ENCODE data around the gene HSD17B3. TPM values are rescaled to one million over a fixed set of nuclear protein-coding genes. Genes with fewer than 3 reads are reported as not detected.
"Not testable (repeated sequence)": the region's sequence is repeated elsewhere in the genome, so short reads cannot be mapped to it uniquely, and the experiment has no call there.

Gene HSD17B3
- total RNA-seq, 2 donors from 2014 or later = 1.4 to 4.9 TPM

DNA sequence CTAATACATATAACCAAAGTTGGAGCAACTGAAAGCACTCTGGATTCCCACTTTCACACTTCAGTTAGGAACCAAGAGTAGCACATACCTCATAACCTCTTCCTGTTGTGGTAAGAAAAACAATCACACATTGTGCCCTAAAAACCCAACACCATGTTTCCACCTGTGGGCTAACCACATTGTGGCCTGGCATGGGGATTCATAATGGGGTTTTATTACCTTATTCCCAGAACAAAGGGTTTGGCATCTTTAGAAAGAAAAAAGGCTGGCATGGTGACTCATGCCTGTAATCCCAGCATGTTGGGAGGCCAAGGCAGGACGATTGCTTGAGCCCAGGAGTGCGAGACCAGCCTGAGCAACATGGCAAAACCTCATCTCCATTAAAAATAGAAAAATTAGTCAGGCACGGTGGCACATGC lies 60.6 kb downstream of the HSD17B3 start:
- Histone ChIP-seq H3K4me3 (no peak overlapping the region), H3K4me1 (ENCODE audit: control insufficient read depth in 1 of 2, low read depth in 2 of 2) (peaks cover 0 to 10% of the 10 kb centered on the region in 2 donors), H3K36me3 (no peaks in the 10 kb centered on the region), H3K27me3 (replicated peaks; ENCODE audit: insufficient read depth) (no peaks in the 10 kb centered on the region), H3K9me3 (no peaks in the 10 kb centered on the region), H3K27ac (no peak overlapping the region)
- ATAC-seq (ENCODE audit: insufficient number of reproducible peaks, low FRiP score, low read depth) = no peak
- no peak for DNase-seq (ENCODE audit: low spot score)
- TF ChIP-seq, protein P1, sequence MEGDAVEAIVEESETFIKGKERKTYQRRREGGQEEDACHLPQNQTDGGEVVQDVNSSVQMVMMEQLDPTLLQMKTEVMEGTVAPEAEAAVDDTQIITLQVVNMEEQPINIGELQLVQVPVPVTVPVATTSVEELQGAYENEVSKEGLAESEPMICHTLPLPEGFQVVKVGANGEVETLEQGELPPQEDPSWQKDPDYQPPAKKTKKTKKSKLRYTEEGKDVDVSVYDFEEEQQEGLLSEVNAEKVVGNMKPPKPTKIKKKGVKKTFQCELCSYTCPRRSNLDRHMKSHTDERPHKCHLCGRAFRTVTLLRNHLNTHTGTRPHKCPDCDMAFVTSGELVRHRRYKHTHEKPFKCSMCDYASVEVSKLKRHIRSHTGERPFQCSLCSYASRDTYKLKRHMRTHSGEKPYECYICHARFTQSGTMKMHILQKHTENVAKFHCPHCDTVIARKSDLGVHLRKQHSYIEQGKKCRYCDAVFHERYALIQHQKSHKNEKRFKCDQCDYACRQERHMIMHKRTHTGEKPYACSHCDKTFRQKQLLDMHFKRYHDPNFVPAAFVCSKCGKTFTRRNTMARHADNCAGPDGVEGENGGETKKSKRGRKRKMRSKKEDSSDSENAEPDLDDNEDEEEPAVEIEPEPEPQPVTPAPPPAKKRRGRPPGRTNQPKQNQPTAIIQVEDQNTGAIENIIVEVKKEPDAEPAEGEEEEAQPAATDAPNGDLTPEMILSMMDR (IDR thresholded peaks at IDR 0.05) = no peak

DNA sequence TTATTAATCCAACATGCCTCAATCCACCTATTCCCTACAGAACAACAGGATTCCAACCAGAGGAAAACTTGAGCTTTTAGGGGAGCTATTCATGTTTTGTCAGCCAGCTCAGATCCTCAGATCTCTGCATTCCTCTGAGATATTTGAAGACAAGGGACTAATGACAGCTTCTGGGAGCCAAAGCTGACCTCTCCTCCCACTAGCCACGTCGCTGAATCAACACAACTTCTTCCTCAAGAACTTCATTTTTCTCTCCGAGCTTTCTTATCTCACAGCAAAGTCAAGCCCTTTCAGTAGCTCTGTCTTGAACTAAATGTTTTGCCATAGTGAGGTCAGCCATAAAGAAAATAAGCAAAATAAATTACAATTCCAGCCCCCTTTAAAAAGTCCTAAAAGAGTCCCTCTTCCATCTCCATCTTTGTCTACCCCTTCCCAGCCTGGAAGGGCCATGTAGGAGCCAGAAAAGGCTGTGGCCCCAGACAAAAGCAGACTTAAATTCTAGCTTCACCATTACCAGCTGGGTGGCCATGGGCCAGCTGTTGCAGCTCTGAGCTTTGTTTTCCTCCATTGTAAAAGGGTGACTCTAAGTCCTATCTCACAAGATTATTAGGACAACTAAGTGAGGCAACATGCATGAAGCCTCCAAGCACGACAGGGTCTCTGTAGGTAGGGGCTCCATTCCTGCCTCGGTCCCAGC lies 65.0 kb downstream of the HSD17B3 start:
- TF ChIP-seq, protein P1 (IDR thresholded peaks at IDR 0.05) = no peak
- no peaks in the 10 kb centered on the region for H3K36me3 ChIP-seq
- ATAC-seq (ENCODE audit: insufficient number of reproducible peaks, low FRiP score, low read depth) = no peak
- no peak overlapping the region for H3K4me3 ChIP-seq
- no peak for DNase-seq (ENCODE audit: low spot score)
- peaks cover 0 to 13% of the 10 kb centered on the region in 2 donors for H3K4me1 ChIP-seq (ENCODE audit: control insufficient read depth in 1 of 2, low read depth in 2 of 2)
- H3K27ac ChIP-seq = no peak overlapping the region
- no peaks in the 10 kb centered on the region for H3K9me3 ChIP-seq
- H3K27me3 ChIP-seq (replicated peaks; ENCODE audit: insufficient read depth) = no peaks in the 10 kb centered on the region

DNA sequence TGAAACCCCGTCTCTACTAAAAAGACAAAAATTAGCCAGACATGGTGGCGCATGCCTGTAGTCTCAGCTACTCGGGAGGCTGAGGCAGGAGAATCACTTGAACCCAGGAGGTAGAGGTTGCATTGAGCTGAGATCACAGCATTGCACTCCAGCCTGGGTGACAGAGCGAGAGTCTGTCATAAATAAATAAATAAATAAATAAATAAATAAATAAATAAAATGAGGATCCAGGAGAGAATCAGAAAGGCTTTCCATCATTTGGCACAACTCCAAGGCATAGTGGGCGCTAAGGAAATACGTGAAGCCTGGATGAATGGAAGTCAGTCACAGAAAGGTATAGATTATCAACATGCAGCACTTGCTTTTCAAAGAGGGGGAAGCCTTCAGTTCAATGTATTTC lies 65.6 kb downstream of the HSD17B3 start:
- DNase-seq (ENCODE audit: low spot score); H3K4me3 ChIP-seq; H3K9me3 ChIP-seq; H3K27me3 ChIP-seq (replicated peaks; ENCODE audit: insufficient read depth); H3K27ac ChIP-seq; ATAC-seq (ENCODE audit: insufficient number of reproducible peaks, low FRiP score, low read depth); H3K36me3 ChIP-seq: not testable (repeated sequence)
- peaks cover 0 to 13% of the 10 kb centered on the region in 2 donors for H3K4me1 ChIP-seq (ENCODE audit: control insufficient read depth in 1 of 2, low read depth in 2 of 2)

DNA sequence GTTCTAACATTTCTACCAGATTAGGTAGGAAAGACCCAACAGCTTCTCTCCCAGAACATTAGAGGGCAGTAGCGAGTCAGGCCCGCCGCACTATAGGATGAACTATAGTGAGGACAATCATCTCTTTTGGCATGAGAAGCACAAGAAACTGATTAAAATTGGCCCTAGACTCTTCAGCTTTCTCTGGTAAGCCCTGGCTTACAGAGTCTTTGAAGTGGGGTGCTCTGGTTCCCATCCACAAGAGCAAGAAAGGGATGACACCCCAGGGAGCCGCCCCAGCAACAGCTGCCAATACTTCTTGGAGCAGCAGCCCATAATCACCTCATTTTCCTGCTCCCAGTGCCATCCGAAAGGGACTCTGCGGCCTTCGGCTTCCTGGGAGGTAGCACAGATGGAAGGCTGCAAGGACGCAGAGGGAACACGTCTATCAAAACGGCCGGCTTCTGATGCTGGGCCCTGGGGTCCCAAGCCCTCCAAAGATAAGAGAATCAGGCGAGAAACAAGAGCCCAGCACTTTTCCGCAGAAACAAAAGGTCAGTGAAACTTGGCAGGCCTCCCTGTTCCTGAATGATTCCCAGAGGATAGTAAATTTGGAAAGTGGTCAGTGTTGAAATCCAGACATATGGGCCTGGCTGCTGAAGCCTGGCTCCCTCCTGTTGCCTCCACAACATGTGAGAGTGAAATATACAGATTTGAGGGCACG lies 69.3 kb downstream of the HSD17B3 start:
- no peak for DNase-seq (ENCODE audit: low spot score)
- H3K27ac ChIP-seq = peak overlapping the region in 1 of 2 donors; percentile 22

DNA sequence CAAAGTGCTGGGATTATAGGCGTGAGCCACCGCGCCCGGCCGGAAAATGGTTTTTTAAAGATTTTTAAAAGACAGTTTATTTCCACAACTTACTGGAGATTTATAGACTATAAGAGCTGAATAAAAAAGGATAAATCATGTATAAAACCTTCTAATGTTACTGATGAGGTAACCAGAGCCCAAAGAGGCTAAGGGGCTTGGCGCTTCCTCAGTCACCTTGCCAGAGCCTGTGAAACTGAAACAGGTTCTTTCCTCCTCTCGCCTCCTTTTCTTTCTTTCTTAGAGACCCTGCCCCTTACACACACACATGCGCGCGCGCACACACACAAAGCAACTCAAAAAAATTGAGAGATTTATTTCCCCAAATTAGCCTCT lies 69.8 kb downstream of the HSD17B3 start:
- no peak for DNase-seq (ENCODE audit: low spot score)
- TF ChIP-seq, protein P1 (IDR thresholded peaks at IDR 0.05) = no peak

More for the DNA sequence above, 69.3 kb downstream of the HSD17B3 start:
- no peak overlapping the region for H3K4me3 ChIP-seq
- H3K27me3 ChIP-seq (replicated peaks; ENCODE audit: insufficient read depth) = no peaks in the 10 kb centered on the region
- TF ChIP-seq, protein P1 (IDR thresholded peaks at IDR 0.05) = peak; percentile 70
- H3K36me3 ChIP-seq = no peaks in the 10 kb centered on the region
- H3K9me3 ChIP-seq = no peaks in the 10 kb centered on the region
- H3K4me1 ChIP-seq (ENCODE audit: control insufficient read depth in 1 of 2, low read depth in 2 of 2) = peaks cover 0 to 13% of the 10 kb centered on the region in 2 donors
- no peak for ATAC-seq (ENCODE audit: insufficient number of reproducible peaks, low FRiP score, low read depth)

More for the DNA sequence above, 69.8 kb downstream of the HSD17B3 start:
- Histone ChIP-seq H3K27ac (no peak overlapping the region), H3K27me3 (replicated peaks; ENCODE audit: insufficient read depth) (no peaks in the 10 kb centered on the region), H3K9me3 (no peaks in the 10 kb centered on the region), H3K4me1 (ENCODE audit: control insufficient read depth in 1 of 2, low read depth in 2 of 2) (peaks cover 0 to 13% of the 10 kb centered on the region in 2 donors), H3K4me3 (no peak overlapping the region), H3K36me3 (no peaks in the 10 kb centered on the region)
- ATAC-seq (ENCODE audit: insufficient number of reproducible peaks, low FRiP score, low read depth) = no peak
